H1 (cell line): ENCODE data around the gene ACER3. TPM values are rescaled to one million over a fixed set of nuclear protein-coding genes. Genes with fewer than 3 reads are reported as not detected.

Experiments used
- CTCF ChIA-PET: fragments of 300-600 bp; sonication (Branson Sonifier 250); formaldehyde crosslinking; loops from one replicate; lab custom pipeline; 2021; ENCODE audit not compliant: partially characterized antibody; lab: Charles Lee
- POLR2A ChIA-PET: fragments of 300-600 bp; sonication (Branson Sonifier 250); formaldehyde crosslinking; loops from one replicate; lab custom pipeline; 2021; ENCODE audit warnings: inconsistent platforms; ENCODE audit not compliant: partially characterized antibody; lab: Charles Lee
- DNase-seq, 2 experiments: peaks; one replicate each; pipeline versions ENCODE4 v3.0.0 to v3.0.0-alpha.2; 2010 to 2022; ENCODE audit warnings: low spot score in 2 of 2, low read depth in 1 of 2, mixed read lengths in 1 of 2
- FAIRE-seq: peaks from 2 replicates; lab custom pipeline; 2011; peaks lifted over from hg19 to GRCh38; lab: Jason Lieb, UNC
- H2AFZ ChIP-seq: 2 replicates; pipeline ENCODE4 v1.8.1; 2012; ENCODE audit warnings: low read length, inconsistent platforms
- H2AK5ac ChIP-seq: 2 replicates; pipeline ENCODE4 v1.6.1; 2013; ENCODE audit warnings: low read depth, low read length
- H2BK120ac ChIP-seq: replicated peaks from 2 replicates; pipeline ENCODE3; 2013; ENCODE audit warnings: low read depth, low read length, inconsistent platforms
- H2BK12ac ChIP-seq: 2 replicates; pipeline ENCODE4 v1.6.1; 2013; ENCODE audit warnings: low read depth, low read length
- H2BK15ac ChIP-seq: 2 replicates; pipeline ENCODE4 v1.6.1; 2013; ENCODE audit warnings: low read length
- H2BK20ac ChIP-seq: 2 replicates; pipeline ENCODE4 v1.6.1; 2013; ENCODE audit warnings: low read length
- H2BK5ac ChIP-seq: 2 replicates; pipeline ENCODE4 v1.6.1; 2013; ENCODE audit warnings: low read depth, low read length
- H3K14ac ChIP-seq: 2 replicates; pipeline ENCODE4 v1.6.1; 2013; ENCODE audit warnings: inconsistent platforms; ENCODE audit not compliant: insufficient read length
- H3K18ac ChIP-seq: 2 replicates; pipeline ENCODE4 v1.6.1; 2013; ENCODE audit warnings: low read length; ENCODE audit errors: extremely low read depth
- H3K23ac ChIP-seq: 2 replicates; pipeline ENCODE4 v1.6.1; 2013; ENCODE audit warnings: inconsistent platforms; ENCODE audit not compliant: insufficient read length
- H3K23me2 ChIP-seq: 2 replicates; pipeline ENCODE4 v1.6.1; 2013; ENCODE audit warnings: low read depth, low read length
- H3K27ac ChIP-seq: 2 replicates; pipeline ENCODE4 v1.6.1; 2011; ENCODE audit warnings: low read depth, low read length, inconsistent platforms
- H3K27me3 ChIP-seq, 4 experiments: replicated peaks in 1 of 4; 1 replicate in 1 of 4; 2 replicates in 3 of 4; pipeline versions ENCODE4 v1.6.1 to v1.8.1; 2011 to 2013; ENCODE audit warnings: low read length in 3 of 4, mild to moderate bottlenecking in 3 of 4, inconsistent platforms in 2 of 4, mixed read lengths in 2 of 4, moderate library complexity in 1 of 4; ENCODE audit not compliant: control insufficient read depth in 3 of 4, insufficient read depth in 3 of 4; ENCODE audit errors: extremely low read depth in 1 of 4
- H3K36me3 ChIP-seq, 4 experiments: 2 replicates each; pipeline versions ENCODE4 v1.6.1 to v1.8.1; 2011 to 2013; ENCODE audit warnings: mild to moderate bottlenecking in 4 of 4, low read length in 3 of 4, moderate library complexity in 2 of 4, control low read depth in 1 of 4, inconsistent platforms in 1 of 4; ENCODE audit not compliant: insufficient read depth in 4 of 4, control insufficient read depth in 2 of 4
- H3K4ac ChIP-seq: replicated peaks from 2 replicates; pipeline ENCODE3; 2013; ENCODE audit warnings: low read length, low read depth, mixed read lengths, inconsistent platforms; ENCODE audit not compliant: insufficient read length
- H3K4me1 ChIP-seq, 4 experiments: replicated peaks in 1 of 4; 1 replicate in 1 of 4; 2 replicates in 3 of 4; pipeline versions ENCODE4 v1.6.1 to v1.8.1; 2011 to 2013; ENCODE audit warnings: low read length in 3 of 4, inconsistent platforms in 2 of 4, mixed read lengths in 1 of 4; ENCODE audit not compliant: insufficient read depth in 4 of 4, control insufficient read depth in 3 of 4
- H3K4me2 ChIP-seq, 2 experiments: 2 replicates each; pipeline versions ENCODE4 v1.6.1 to v1.8.1; 2011 to 2013; ENCODE audit warnings: low read depth in 2 of 2, low read length in 2 of 2, control low read depth in 1 of 2, inconsistent platforms in 1 of 2, mild to moderate bottlenecking in 1 of 2; ENCODE audit not compliant: insufficient read depth in 1 of 2
- H3K4me3 ChIP-seq, 4 experiments: fragments of 200-600, 300-600 bp in 1 of 4; sonication (generic), shearing (Covaris generic), sonication (Bioruptor Twin) in 1 of 4; 2 replicates each; pipeline versions ENCODE4 v1.5.1 to v1.8.1; 2011 to 2016; ENCODE audit warnings: low read length in 4 of 4, low read depth in 3 of 4, control low read depth in 2 of 4, inconsistent platforms in 2 of 4, mild to moderate bottlenecking in 2 of 4, mixed read lengths in 1 of 4, moderate library complexity in 1 of 4; ENCODE audit not compliant: insufficient read depth in 2 of 4; ENCODE audit errors: extremely low read depth in 1 of 4
- H3K56ac ChIP-seq: replicated peaks from 2 replicates; pipeline ENCODE3; 2013; ENCODE audit warnings: low read depth, mild to moderate bottlenecking, mixed read lengths, low read length, inconsistent platforms; ENCODE audit not compliant: insufficient read length
- H3K79me1 ChIP-seq: 2 replicates; pipeline ENCODE4 v1.6.1; 2013; ENCODE audit warnings: low read depth, low read length, control low read depth
- H3K79me2 ChIP-seq, 2 experiments: 2 replicates each; pipeline versions ENCODE4 v1.6.1 to v1.8.1; 2012 to 2013; ENCODE audit warnings: low read length in 2 of 2, mild to moderate bottlenecking in 2 of 2, inconsistent platforms in 1 of 2; ENCODE audit not compliant: insufficient read depth in 2 of 2, control insufficient read depth in 1 of 2
- H3K9ac ChIP-seq, 4 experiments: replicated peaks in 1 of 4; 1 replicate in 1 of 4; 2 replicates in 3 of 4; pipeline versions ENCODE4 v1.6.1 to v1.8.1; 2011 to 2013; ENCODE audit warnings: low read depth in 3 of 4, low read length in 3 of 4, control low read depth in 2 of 4, mild to moderate bottlenecking in 2 of 4, moderate library complexity in 2 of 4, inconsistent platforms in 1 of 4; ENCODE audit errors: extremely low read depth in 1 of 4
- H3K9me3 ChIP-seq, 2 experiments: 2 replicates each; pipeline versions ENCODE4 v1.6.1 to v1.8.1; 2012 to 2013; ENCODE audit warnings: mild to moderate bottlenecking in 2 of 2, moderate library complexity in 2 of 2, control low read depth in 1 of 2, inconsistent platforms in 1 of 2, low read depth in 1 of 2, low read length in 1 of 2, mixed read lengths in 1 of 2; ENCODE audit not compliant: insufficient read depth in 2 of 2
- H4K20me1 ChIP-seq, 2 experiments: replicated peaks in 1 of 2; 2 replicates each; pipeline versions ENCODE3 to v1.8.1; 2011 to 2013; ENCODE audit warnings: inconsistent platforms in 2 of 2, low read length in 2 of 2, mild to moderate bottlenecking in 1 of 2; ENCODE audit not compliant: insufficient read depth in 2 of 2, control insufficient read depth in 1 of 2
- H4K5ac ChIP-seq: 2 replicates; pipeline ENCODE4 v1.6.1; 2013; ENCODE audit warnings: low read length, low read depth, mixed read lengths, inconsistent platforms; ENCODE audit not compliant: insufficient read length
- H4K8ac ChIP-seq: 2 replicates; pipeline ENCODE4 v1.8.0; 2013; ENCODE audit warnings: mild to moderate bottlenecking, moderate library complexity, low read length, inconsistent platforms; ENCODE audit not compliant: insufficient read depth; ENCODE audit errors: extremely low read depth
- H4K91ac ChIP-seq: replicated peaks from 2 replicates; pipeline ENCODE3; 2013; ENCODE audit warnings: low read length, mixed read lengths, inconsistent platforms; ENCODE audit not compliant: insufficient read length
- ATF3 ChIP-seq: IDR thresholded peaks from 2 replicates; pipeline ENCODE4 v1.6.1; 2011; ENCODE audit warnings: low read depth, mild to moderate bottlenecking, low read length; ENCODE audit not compliant: insufficient read depth
- CBX8 ChIP-seq: fragments of 300-800, 300-1000 bp; sonication (generic); IDR thresholded peaks from 2 replicates; pipeline ENCODE4 v1.7.1; 2016; ENCODE audit warnings: low read depth, low read length, borderline replicate concordance
- CEBPB ChIP-seq: IDR thresholded peaks from 2 replicates; pipeline ENCODE4 v1.6.1; 2012; ENCODE audit warnings: low read depth, low read length
- CREB1 ChIP-seq: IDR thresholded peaks from 2 replicates; pipeline ENCODE4 v1.6.1; 2012; ENCODE audit warnings: inconsistent platforms
- E2F6 ChIP-seq: IDR thresholded peaks from 2 replicates; pipeline ENCODE4 v1.6.1; 2012; ENCODE audit warnings: inconsistent platforms
- FOSL1 ChIP-seq: IDR thresholded peaks from 2 replicates; pipeline ENCODE4 v1.6.1; 2011; ENCODE audit warnings: mild to moderate bottlenecking, low read depth, low read length, moderate library complexity; ENCODE audit not compliant: insufficient read depth
- HDAC2 ChIP-seq, 2 experiments: fragments of 300-600 bp in 1 of 2; sonication (generic) in 1 of 2; IDR thresholded peaks; 2 replicates each; pipeline ENCODE4 v1.6.1; 2011 to 2012; ENCODE audit warnings: low read depth in 2 of 2, low read length in 2 of 2, mild to moderate bottlenecking in 2 of 2, moderate library complexity in 2 of 2, borderline replicate concordance in 1 of 2, inconsistent platforms in 1 of 2
- KDM1A ChIP-seq: fragments of 200-600, 300-600 bp; sonication (generic); IDR thresholded peaks from 2 replicates; pipeline ENCODE4 v1.7.1; 2016; ENCODE audit warnings: mild to moderate bottlenecking, low read length, borderline replicate concordance
- KDM4A ChIP-seq: IDR thresholded peaks from one replicate; pipeline ENCODE4 v1.7.1; 2012; ENCODE audit warnings: low read depth, mild to moderate bottlenecking, moderate library complexity, low read length, inconsistent platforms; ENCODE audit not compliant: severe bottlenecking
- RAD21 ChIP-seq, 2 experiments: IDR thresholded peaks in 1 of 2; conservative IDR thresholded peaks in 1 of 2; 2 replicates each; pipeline ENCODE4 v1.6.1; 2011; ENCODE audit warnings: low read depth in 2 of 2, low read length in 2 of 2, improper control_type of control experiment in 1 of 2, inconsistent platforms in 1 of 2, mild to moderate bottlenecking in 1 of 2, moderate library complexity in 1 of 2
- RBBP5 ChIP-seq: IDR thresholded peaks from 2 replicates; pipeline ENCODE4 v1.7.1; 2012; ENCODE audit warnings: low read depth, mild to moderate bottlenecking, inconsistent platforms, low read length, moderate library complexity, borderline replicate concordance
- SRF ChIP-seq: IDR thresholded peaks from 2 replicates; pipeline ENCODE4 v1.6.1; 2011; ENCODE audit warnings: mild to moderate bottlenecking, low read depth, low read length, moderate library complexity
- polyA plus RNA-seq, 7 experiments: library from polyadenylated mRNA; depleted of rRNA in 3 of 7; stranded (reverse) in 5 of 7; unstranded in 2 of 7; fragments of >200 nt in 5 of 7; fragments of 200-250 nt in 2 of 7; gene quantifications; 1 replicate in 5 of 7; 2 replicates in 1 of 7; 4 replicates in 1 of 7; pipeline versions ENCODE4 v1.2.1 to v1.2.3, GENCODE V29; 2011 to 2013; ENCODE audit warnings: missing spikeins in 2 of 7, mixed read lengths in 2 of 7
- total RNA-seq: library from RNA; stranded (reverse); fragmentation: NEBNext Ultra II Directional; extraction: Animal tissue kit (Norgen Biotek cat#: 25700); gene quantifications from 2 replicates; pipeline ENCODE4 v1.2.1, GENCODE V29; 2021

ACER3 gene
- total and polyA plus RNA-seq, 2 of the 8 experiments (the other 6 are each of a cell fraction or from before 2014, with no cell fraction given), result 5.7 to 16.2 TPM

- FAIRE-seq (no peak), DNase-seq (no peak)
- H4K20me1 ChIP-seq, result no peaks in the 10 kb centered on the region
- no peaks in the 10 kb centered on the region for H3K9me3 ChIP-seq
- no peaks in the 10 kb centered on the region for H3K79me1 ChIP-seq
- H4K5ac ChIP-seq, result no peak overlapping the region
- no peak overlapping the region for H2BK15ac ChIP-seq
- H3K27me3 ChIP-seq, result no peaks in the 10 kb centered on the region
- ChIA-PET POLR2A (no interaction called here), CTCF (interaction anchor here (0.6 kb wide), 2 partner anchors 177 to 273 kb away, joined by 3 read pairs; no protein-coding TSS in a partner anchor)
- no peak overlapping the region for H4K91ac ChIP-seq
- no peak overlapping the region for H3K27ac ChIP-seq
- H3K9ac ChIP-seq, result no peak overlapping the region
- H3K4me3 ChIP-seq, result no peak overlapping the region
- no peak overlapping the region for H4K8ac ChIP-seq
- H2BK120ac ChIP-seq, result no peak overlapping the region
- no peak overlapping the region for H3K56ac ChIP-seq
- H2BK5ac ChIP-seq, result no peak overlapping the region
- H3K4me2 ChIP-seq, result no peak overlapping the region
- H3K18ac ChIP-seq, result no peak overlapping the region
- no peak overlapping the region for H2AK5ac ChIP-seq
- no peak overlapping the region for H3K23ac ChIP-seq
- H3K14ac ChIP-seq, result no peak overlapping the region
- H3K36me3 ChIP-seq, result no peaks in the 10 kb centered on the region; a peak in 2 of 8 replicates
- no peak overlapping the region for H2BK20ac ChIP-seq
- H2AFZ ChIP-seq, result no peak overlapping the region
- no peaks in the 10 kb centered on the region for H3K23me2 ChIP-seq
- peaks cover 0 to 5% (median 0%) of the 10 kb centered on the region in 4 experiments; a peak in 1 of 7 replicates for H3K4me1 ChIP-seq
- H3K79me2 ChIP-seq, result no peaks in the 10 kb centered on the region
- no peak overlapping the region for H3K4ac ChIP-seq
- H2BK12ac ChIP-seq, result no peak overlapping the region
- TF ChIP-seq HDAC2 (IDR thresholded peaks at IDR 0.05; ENCODE audit: borderline replicate concordance in 1 of 2, low read depth in 2 of 2, low read length in 2 of 2) (no peak), FOSL1 (no peak), KDM4A (no peak), KDM1A (no peak), SRF (no peak), RAD21 (IDR thresholded peaks at IDR 0.05 in 1 of 2, conservative IDR thresholded peaks at IDR 0.05 in 1 of 2; ENCODE audit: low read depth in 2 of 2, low read length in 2 of 2) (no peak), RBBP5 (no peak), ATF3 (no peak), CBX8 (no peak), E2F6 (no peak), CEBPB (no peak), CREB1 (no peak)
These were observed 134.4 kb downstream of the ACER3 start for GRCh38 chr11:76995081-76995576.
